GM18951 (cell line): Measurements from ENCODE around the gene EFHD1.

ENCODE experiments used
- POLR2A ChIP-seq: IDR thresholded peaks from 4 replicates; pipeline ENCODE4 v1.6.1; 2011; ENCODE audit warnings: mild to moderate bottlenecking; ENCODE audit not compliant: insufficient read length, insufficient read depth; ENCODE audit errors: extremely low read depth
- in situ Hi-C: fragments of 300-500 bp; cut with MboI; formaldehyde crosslinking; loops from one replicate; pipeline ENCODE4 v1.12.0; 2022; ENCODE audit warnings: low sequenced_read_pairs, mixed read lengths, inconsistent platforms; ENCODE audit not compliant: unreplicated experiment

EFHD1 gene

DNA sequence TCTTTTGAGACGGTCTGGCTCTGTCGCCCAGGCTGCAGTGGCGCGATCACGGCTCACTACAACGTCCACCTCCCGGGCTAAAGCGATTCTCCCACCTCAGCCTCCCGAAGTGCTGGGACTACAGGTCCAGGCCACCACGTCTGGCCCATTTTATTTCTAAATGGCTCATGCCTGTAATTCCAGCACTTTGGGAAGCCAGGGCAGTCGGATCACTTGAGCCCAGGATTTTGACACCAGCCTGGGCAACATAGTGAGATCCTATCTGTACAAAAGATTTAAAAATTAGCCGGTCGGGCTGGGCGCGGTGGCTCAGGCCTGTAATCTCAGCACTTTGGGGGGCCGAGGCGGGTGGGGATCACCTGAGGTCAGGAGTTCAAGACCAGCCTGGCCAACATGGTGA, 26.4 kb upstream of the EFHD1 start:
- in situ Hi-C loops: loop anchor here (25.0 kb wide), 1 partner anchor 430 kb away; the partner anchor contains the start of gene NEU2
- TF ChIP-seq POLR2A: no peak

- no peak for TF ChIP-seq POLR2A
- in situ Hi-C loops: loop anchor here (25.0 kb wide), 1 partner anchor 428 kb away; the partner anchor contains the start of gene NEU2
These were observed 23.8 kb upstream of the EFHD1 start for GRCh38 chr2:232609607-232610006.

- in situ Hi-C loops: loop anchor here (25.0 kb wide), 1 partner anchor 427 kb away; the partner anchor contains the start of gene NEU2
- no peak for TF ChIP-seq POLR2A
These were observed 23.3 kb upstream of the EFHD1 start for GRCh38 chr2:232610081-232610480.

GRCh38 chr2:232611061-232611460, 22.3 kb upstream of the EFHD1 start:
- in situ Hi-C loops: loop anchor here (25.0 kb wide), 1 partner anchor 426 kb away; the partner anchor contains the start of gene NEU2
- no peak for TF ChIP-seq POLR2A

DNA sequence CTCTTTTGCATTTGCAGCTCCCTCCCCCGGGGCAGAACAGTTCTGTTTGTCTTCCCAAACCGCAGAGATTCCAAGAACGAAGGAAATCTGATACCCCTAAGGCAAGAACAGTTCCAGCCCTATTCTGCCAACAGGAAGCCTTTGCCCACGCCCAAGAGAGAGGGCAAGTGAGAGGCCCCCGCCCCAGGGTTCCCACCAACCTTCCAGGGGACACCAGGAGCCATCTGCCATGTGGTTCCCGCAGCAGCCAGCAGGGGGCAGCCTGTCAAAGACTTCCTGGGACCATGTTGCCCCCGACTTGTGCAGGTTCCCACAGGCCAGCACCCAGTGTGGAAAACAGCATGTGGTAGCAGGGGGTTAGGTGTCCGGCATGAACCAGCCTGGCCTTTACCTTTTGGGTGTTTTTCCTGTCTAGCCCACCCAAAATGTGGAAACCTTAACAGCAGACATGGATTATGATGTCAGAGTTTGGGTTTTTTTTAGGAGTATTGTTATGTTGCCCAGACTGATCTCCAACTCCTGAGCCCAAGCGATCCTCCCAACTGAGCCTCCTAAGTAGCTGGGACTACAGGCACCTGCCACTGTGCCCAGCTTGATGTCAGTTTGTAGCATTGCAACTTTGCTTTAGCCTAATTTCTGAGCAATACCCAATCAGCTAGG, 21.7 kb upstream of the EFHD1 start:
- no peak for TF ChIP-seq POLR2A
- in situ Hi-C loops: loop anchor here (25.0 kb wide), 1 partner anchor 426 kb away; the partner anchor contains the start of gene NEU2

GRCh38 chr2:232613538-232614134, 19.8 kb upstream of the EFHD1 start:
- in situ Hi-C loops: loop anchor here (25.0 kb wide), 1 partner anchor 424 kb away; the partner anchor contains the start of gene NEU2
- no peak for TF ChIP-seq POLR2A

GRCh38 chr2:232615339-232615738, 18.1 kb upstream of the EFHD1 start:
- in situ Hi-C loops: loop anchor here (25.0 kb wide), 1 partner anchor 422 kb away; the partner anchor contains the start of gene NEU2
- no peak for TF ChIP-seq POLR2A

GRCh38 chr2:232621186-232621585, 12.2 kb upstream of the EFHD1 start:
- in situ Hi-C loops: loop anchor here (25.0 kb wide), 1 partner anchor 416 kb away; the partner anchor contains the start of gene NEU2
- TF ChIP-seq POLR2A: no peak

DNA sequence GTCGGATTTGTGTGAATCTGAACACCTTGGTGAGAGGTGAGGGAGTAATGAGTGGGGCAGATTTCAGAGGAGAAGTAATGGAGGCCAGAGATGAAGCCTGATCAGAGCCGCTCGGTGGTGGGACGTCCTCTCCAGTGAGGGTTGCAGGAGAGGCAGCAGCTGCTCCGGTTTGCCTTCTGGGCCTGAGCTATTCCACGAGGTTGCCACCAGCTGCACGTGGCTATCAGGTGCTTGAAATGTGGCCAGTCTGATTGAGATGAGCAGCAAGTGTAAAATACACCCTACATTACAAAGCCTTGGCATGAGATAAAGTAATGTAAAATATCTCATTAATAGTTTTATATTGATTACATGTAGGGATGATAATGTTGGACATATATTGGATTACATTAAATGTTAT, 10.8 kb upstream of the EFHD1 start:
- in situ Hi-C loops: loop anchor here (25.0 kb wide), 1 partner anchor 415 kb away; the partner anchor contains the start of gene NEU2
- TF ChIP-seq POLR2A: no peak

DNA sequence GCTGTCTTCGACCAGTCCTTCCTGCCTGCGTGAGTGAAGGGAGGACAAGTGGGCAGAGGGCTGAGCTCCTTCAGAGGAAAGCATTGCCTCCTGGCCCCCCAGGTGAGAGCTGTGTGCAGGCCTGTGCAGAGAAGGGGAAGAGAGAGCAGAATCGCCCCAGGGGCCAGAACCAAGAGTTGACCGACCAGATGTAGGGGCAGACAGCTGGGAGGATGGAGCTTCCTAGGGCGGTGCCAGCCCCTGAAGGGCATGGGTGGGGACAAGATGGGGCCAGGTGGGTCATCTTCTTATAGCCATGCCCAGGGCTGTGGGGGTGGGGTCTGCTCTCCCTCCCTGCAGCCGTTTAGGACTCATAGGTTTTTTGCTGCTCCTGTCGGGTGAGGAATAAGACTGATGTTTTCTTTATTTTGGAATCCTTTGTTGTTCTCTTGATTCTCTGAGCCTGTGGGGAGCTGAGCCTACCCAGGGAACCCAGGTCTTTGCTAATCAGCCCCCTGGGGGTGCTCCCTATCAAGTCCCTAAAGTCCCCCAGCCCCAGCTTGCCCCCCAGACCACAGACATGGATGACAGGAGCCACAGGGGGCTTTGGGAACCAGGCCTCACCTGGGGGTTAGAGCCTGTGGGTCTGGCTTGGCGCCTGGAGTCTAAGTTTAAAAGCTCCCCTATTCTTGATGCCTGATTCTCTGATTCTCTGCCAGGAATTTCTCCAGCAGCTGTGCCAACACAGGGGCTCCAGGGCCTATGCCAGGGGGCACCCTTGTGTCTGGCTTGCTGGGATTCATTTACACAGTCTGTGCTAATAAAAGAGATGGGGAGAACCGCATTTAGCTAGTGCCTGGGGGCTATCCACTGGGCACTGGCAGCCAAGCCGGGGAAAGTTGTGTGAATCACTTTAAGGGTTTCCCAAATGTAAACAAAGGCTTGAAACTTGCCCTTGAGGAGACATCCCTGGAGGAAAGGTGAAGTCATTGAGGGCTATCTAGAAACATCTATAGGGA, 9.3 kb upstream of the EFHD1 start:
- TF ChIP-seq POLR2A: no peak

GRCh38 chr2:232626584-232626983, 6.8 kb upstream of the EFHD1 start:
- in situ Hi-C loops: no loop called here
- no peak for TF ChIP-seq POLR2A

More for the DNA sequence above, 9.3 kb upstream of the EFHD1 start:
- in situ Hi-C loops: loop anchor here (25.0 kb wide), 1 partner anchor 413 kb away; the partner anchor contains the start of gene NEU2

- in situ Hi-C loops: no loop called here
- no peak for TF ChIP-seq POLR2A
These were observed 4.8 kb upstream of the EFHD1 start for GRCh38 chr2:232628466-232629128.
